Measurements from ENCODE around the gene ELF1. TPM values are rescaled to one million over a fixed set of nuclear protein-coding genes. Genes with fewer than 3 reads are reported as not detected.

Gene ELF1
- total and polyA plus RNA-seq, 9 donors: 28.5 to 53.2 (median 47.7) TPM

DNA sequence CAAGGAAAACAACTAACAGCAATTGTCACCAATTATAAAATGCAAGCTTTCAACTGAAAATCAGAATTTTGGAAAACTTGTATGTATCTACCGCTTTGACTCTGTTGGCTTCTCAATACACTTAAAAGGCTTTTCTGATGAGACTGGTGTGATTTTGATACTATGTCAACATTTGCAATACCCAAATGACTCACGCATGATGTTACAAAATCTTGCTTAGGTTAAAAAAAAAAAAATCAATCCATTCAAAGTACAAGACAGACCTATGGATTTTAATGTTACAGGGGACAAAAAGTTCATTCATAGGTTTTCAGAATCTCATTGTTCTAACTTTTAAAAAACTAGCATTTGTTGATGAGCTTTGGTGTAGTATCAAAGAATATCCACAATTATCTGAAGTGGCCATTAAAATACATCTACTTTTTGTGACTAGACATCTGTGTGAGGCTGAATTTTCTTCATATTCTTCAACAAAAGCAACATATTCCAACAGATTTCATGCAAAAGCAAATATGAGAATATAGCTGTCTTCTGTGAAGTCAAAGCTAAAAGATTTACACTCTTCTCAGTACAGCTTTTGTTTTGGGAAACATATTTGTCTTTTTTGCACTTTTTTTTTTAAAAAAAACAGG lies 10.7 kb downstream of the ELF1 start:
- Histone ChIP-seq H3K4me3 (no peak overlapping the region), H3K4me1 (ENCODE audit: insufficient read depth) (peaks cover 2% of the 10 kb centered on the region), H3K27ac (no peak overlapping the region), H3K9me3 (no peaks in the 10 kb centered on the region), H3K36me3 (no peaks in the 10 kb centered on the region), H3K27me3 (no peaks in the 10 kb centered on the region)
- no peak for DNase-seq
- TF ChIP-seq, protein P1, sequence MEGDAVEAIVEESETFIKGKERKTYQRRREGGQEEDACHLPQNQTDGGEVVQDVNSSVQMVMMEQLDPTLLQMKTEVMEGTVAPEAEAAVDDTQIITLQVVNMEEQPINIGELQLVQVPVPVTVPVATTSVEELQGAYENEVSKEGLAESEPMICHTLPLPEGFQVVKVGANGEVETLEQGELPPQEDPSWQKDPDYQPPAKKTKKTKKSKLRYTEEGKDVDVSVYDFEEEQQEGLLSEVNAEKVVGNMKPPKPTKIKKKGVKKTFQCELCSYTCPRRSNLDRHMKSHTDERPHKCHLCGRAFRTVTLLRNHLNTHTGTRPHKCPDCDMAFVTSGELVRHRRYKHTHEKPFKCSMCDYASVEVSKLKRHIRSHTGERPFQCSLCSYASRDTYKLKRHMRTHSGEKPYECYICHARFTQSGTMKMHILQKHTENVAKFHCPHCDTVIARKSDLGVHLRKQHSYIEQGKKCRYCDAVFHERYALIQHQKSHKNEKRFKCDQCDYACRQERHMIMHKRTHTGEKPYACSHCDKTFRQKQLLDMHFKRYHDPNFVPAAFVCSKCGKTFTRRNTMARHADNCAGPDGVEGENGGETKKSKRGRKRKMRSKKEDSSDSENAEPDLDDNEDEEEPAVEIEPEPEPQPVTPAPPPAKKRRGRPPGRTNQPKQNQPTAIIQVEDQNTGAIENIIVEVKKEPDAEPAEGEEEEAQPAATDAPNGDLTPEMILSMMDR (IDR thresholded peaks at IDR 0.05): no peak
- no peak for TF ChIP-seq POLR2A (IDR thresholded peaks at IDR 0.05)
- TF ChIP-seq EP300 (IDR thresholded peaks at IDR 0.05): no peak
- intact Hi-C loops (cut with DNase I): no loop called here
- 93 to 96% (median 95%) methylated on average over 2 of the region's 2 CpGs for WGBS, 3 donors

DNA sequence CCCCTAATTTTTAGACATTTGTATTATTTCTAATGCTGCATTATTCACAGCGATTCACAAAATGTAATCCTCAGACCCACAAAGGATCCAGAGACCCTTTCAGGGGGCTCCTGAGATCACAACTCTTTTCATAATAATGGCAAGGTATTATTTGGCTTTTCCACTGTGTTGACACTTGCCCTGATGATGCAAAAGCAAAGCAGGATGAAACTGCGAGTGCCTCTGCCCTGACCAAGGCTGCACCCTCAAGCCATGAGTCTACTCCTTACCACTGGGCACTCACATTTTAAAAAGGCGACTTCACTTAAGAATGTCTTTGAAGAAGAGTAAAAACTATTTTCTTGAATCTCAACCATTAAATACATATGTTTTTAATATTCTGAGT lies 11.4 kb downstream of the ELF1 start:
- TF ChIP-seq, protein P1 (IDR thresholded peaks at IDR 0.05): no peak
- no peak for TF ChIP-seq POLR2A (IDR thresholded peaks at IDR 0.05)
- TF ChIP-seq EP300 (IDR thresholded peaks at IDR 0.05): no peak
- no peak overlapping the region for H3K4me3 ChIP-seq
- no peak for DNase-seq
- no peak overlapping the region for H3K27ac ChIP-seq
- H3K9me3 ChIP-seq: no peaks in the 10 kb centered on the region
- H3K27me3 ChIP-seq: no peaks in the 10 kb centered on the region
- peaks cover 2% of the 10 kb centered on the region for H3K4me1 ChIP-seq (ENCODE audit: insufficient read depth)
- intact Hi-C loops (cut with DNase I): no loop called here
- WGBS, 3 donors: 72 to 86% (median 74%) methylated on average over 3 of the region's 3 CpGs
- H3K36me3 ChIP-seq: no peaks in the 10 kb centered on the region

DNA sequence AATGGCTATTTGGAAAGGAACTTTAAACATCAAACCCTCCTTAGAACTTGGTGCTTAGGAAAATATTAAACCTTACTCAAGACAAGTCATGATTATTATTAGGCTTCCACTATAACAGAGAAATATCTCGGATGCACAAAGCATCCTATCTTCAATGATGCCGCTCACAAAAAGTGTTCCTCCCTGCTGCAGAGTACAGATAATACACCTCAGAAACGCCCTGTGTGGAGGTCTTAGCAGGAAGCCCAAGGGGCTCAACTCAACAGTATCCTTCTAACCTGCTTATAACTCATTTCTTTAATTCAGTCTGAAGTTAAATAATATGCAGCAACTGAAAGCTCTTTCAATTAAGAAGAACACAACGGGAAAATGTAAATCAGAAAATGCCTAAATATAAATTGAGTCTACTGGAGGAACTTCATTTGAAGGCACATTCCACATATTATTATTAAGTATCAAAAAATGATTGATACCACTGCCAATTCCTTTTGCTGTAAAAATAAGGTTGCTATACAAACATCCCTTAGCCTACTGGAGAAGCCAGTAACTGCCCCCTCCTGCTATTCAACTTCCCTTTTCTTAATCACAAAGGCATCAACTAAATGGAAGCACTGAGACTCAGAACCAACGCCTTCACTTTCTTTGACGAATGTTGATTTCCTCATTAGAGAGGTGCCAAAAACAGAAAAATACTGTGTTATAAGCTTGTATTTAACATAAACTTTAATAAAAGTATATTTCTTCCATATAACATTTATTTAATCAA lies 12.0 kb downstream of the ELF1 start:
- no peaks in the 10 kb centered on the region for H3K27me3 ChIP-seq
- intact Hi-C loops (cut with DNase I): no loop called here
- no peak for TF ChIP-seq POLR2A (IDR thresholded peaks at IDR 0.05)
- TF ChIP-seq, protein P1 (IDR thresholded peaks at IDR 0.05): no peak
- TF ChIP-seq EP300 (IDR thresholded peaks at IDR 0.05): no peak
- no peaks in the 10 kb centered on the region for H3K9me3 ChIP-seq
- no peak for DNase-seq
- peaks cover 2% of the 10 kb centered on the region for H3K4me1 ChIP-seq (ENCODE audit: insufficient read depth)
- H3K4me3 ChIP-seq: no peak overlapping the region
- no peaks in the 10 kb centered on the region for H3K36me3 ChIP-seq
- H3K27ac ChIP-seq: no peak overlapping the region
- 89 to 94% (median 92%) methylated on average over 6 of the region's 6 CpGs for WGBS, 3 donors

DNA sequence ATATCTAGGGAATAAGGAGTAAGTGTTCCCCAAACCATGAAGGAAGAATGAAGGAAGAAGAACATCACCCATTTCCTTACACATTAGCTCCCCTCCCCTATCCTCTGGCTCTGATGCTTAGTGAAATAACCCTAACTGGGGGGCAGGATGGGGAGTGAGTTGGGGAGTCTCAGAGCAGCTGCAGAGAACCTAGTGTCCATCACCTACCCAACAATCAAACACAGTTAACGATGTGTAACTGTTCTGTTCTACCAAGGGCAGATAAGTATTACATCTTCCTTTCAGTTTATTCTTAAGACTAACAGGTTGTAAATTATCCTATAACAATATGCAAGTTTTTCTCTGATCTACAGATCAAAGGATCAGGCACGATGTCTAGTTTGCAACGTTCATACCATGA lies 12.8 kb downstream of the ELF1 start:
- 52 to 55% (median 53%) methylated on average over 3 of the region's 3 CpGs for WGBS, 3 donors
- H3K27ac ChIP-seq: no peak overlapping the region

DNA sequence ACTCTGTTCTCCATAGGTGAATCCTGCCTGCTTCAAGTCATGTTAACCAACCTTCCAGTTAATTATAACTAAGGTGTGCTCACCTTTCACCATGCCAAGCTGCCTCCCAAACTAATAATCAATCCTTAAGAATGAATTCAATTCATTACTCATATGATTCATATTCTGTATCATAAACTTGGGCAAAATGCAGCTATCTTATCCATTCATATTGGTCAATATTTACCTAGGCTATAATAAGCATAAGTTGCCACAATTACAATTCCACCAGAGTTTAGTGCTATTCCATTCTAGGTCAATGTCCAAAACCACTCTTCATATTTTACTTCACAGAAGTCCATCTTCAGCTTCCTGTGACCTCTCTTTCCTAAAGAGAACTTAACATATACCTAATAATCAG lies 13.4 kb downstream of the ELF1 start:
- Histone ChIP-seq H3K4me3 (no peak overlapping the region), H3K36me3 (no peaks in the 10 kb centered on the region), H3K4me1 (ENCODE audit: insufficient read depth) (peaks cover 5% of the 10 kb centered on the region), H3K27ac (no peak overlapping the region), H3K27me3 (no peaks in the 10 kb centered on the region), H3K9me3 (no peaks in the 10 kb centered on the region)
- TF ChIP-seq POLR2A (IDR thresholded peaks at IDR 0.05): no peak
- TF ChIP-seq, protein P1 (IDR thresholded peaks at IDR 0.05): no peak
- TF ChIP-seq EP300 (IDR thresholded peaks at IDR 0.05): no peak
- intact Hi-C loops (cut with DNase I): no loop called here
- no peak for DNase-seq

More for the DNA sequence above, 12.8 kb downstream of the ELF1 start:
- peaks cover 5% of the 10 kb centered on the region for H3K4me1 ChIP-seq (ENCODE audit: insufficient read depth)
- H3K27me3 ChIP-seq: no peaks in the 10 kb centered on the region
- H3K36me3 ChIP-seq: no peaks in the 10 kb centered on the region
- H3K9me3 ChIP-seq: no peaks in the 10 kb centered on the region
- DNase-seq: no peak
- no peak overlapping the region for H3K4me3 ChIP-seq
- intact Hi-C loops (cut with DNase I): no loop called here
- TF ChIP-seq POLR2A (IDR thresholded peaks at IDR 0.05): no peak

All from ovary (tissue), 9 donors.